Measurements from ENCODE around the gene LDLRAD4. TPM values are rescaled to one million over a fixed set of nuclear protein-coding genes. Genes with fewer than 3 reads are reported as not detected.

LDLRAD4 gene
- total RNA-seq, 1 donor from 2014 or later, result 18.3 TPM

DNA sequence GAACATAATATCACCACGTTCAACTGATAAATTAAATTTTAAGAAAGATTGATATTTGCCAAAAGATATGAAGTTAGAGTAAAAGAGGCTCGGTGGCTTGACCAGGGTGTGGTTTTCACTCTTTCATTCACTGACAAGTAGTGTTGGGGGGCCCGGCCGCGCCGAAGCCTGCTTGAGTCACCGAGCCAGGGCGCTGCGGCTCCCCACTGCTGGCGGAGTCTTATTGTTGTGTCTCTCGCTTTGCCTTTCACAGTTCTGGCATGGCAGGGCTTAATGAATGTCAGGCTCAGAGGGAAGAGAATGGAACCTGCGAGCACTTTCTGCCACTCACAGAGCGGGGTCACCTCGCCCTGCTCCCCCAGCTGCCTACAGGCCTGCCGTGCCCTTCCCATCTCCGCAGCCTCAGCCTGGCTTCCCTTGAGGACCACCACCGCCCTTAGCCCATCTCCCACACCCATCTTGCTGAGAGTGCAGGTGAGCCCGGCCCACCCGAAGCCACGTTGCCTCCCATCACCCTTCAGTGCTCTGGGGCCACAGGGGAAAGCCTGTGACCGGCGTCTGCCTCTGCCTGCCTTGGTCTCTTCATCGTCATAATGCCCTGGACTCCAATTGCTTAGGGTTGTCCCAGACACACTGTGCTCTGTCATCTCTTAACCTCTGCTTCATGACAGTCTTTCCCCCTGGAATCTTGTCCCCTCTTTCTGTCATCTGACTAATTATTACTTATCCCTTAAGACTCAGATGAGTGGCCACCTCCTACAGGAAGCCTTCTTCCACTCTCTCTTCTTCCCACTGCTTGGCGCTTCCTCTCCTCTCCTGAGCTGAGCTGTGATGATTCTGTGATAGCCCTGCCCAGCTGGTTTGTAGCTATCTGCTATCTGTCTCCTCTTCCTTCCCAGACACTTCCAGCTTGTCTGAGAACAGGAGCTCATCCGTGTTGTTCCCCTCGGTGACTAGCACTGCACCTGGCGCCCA, 365.3 kb downstream of the LDLRAD4 start:
- no peak overlapping the region for H3K27ac ChIP-seq (ENCODE audit: low read depth, low read length)
- H3K36me3 ChIP-seq (ENCODE audit: control insufficient read depth in 3 of 3, insufficient read depth in 3 of 3, low read length in 3 of 3), result no peaks in the 10 kb centered on the region
- no peak overlapping the region for H3K9ac ChIP-seq (ENCODE audit: low read depth in 1 of 3, low read length in 3 of 3)
- H3K4me3 ChIP-seq (ENCODE audit: low read length in 3 of 3), result no peak overlapping the region
- no peaks in the 10 kb centered on the region for H3K9me3 ChIP-seq (ENCODE audit: control insufficient read depth in 3 of 3, low read length in 3 of 3)
- no peaks in the 10 kb centered on the region for H3K27me3 ChIP-seq (ENCODE audit: control insufficient read depth in 3 of 3, insufficient read depth in 3 of 3, low read length in 3 of 3)
- peaks cover 3 to 11% (median 7%) of the 10 kb centered on the region in 3 donors for H3K4me1 ChIP-seq (ENCODE audit: control insufficient read depth in 3 of 3, insufficient read depth in 3 of 3, low read length in 3 of 3)

GRCh38 chr18:13584825-13585224, 366.3 kb downstream of the LDLRAD4 start:
- Histone ChIP-seq H3K9me3 (ENCODE audit: control insufficient read depth in 3 of 3, low read length in 3 of 3) (no peaks in the 10 kb centered on the region), H3K4me1 (ENCODE audit: control insufficient read depth in 3 of 3, insufficient read depth in 3 of 3, low read length in 3 of 3) (peaks cover 3 to 10% (median 7%) of the 10 kb centered on the region in 3 donors), H3K27ac (ENCODE audit: low read depth, low read length) (no peak overlapping the region), H3K36me3 (ENCODE audit: control insufficient read depth in 3 of 3, insufficient read depth in 3 of 3, low read length in 3 of 3) (no peaks in the 10 kb centered on the region), H3K4me3 (ENCODE audit: low read length in 3 of 3) (no peak overlapping the region), H3K27me3 (ENCODE audit: control insufficient read depth in 3 of 3, insufficient read depth in 3 of 3, low read length in 3 of 3) (no peaks in the 10 kb centered on the region), H3K9ac (ENCODE audit: low read depth in 1 of 3, low read length in 3 of 3) (no peak overlapping the region)

DNA sequence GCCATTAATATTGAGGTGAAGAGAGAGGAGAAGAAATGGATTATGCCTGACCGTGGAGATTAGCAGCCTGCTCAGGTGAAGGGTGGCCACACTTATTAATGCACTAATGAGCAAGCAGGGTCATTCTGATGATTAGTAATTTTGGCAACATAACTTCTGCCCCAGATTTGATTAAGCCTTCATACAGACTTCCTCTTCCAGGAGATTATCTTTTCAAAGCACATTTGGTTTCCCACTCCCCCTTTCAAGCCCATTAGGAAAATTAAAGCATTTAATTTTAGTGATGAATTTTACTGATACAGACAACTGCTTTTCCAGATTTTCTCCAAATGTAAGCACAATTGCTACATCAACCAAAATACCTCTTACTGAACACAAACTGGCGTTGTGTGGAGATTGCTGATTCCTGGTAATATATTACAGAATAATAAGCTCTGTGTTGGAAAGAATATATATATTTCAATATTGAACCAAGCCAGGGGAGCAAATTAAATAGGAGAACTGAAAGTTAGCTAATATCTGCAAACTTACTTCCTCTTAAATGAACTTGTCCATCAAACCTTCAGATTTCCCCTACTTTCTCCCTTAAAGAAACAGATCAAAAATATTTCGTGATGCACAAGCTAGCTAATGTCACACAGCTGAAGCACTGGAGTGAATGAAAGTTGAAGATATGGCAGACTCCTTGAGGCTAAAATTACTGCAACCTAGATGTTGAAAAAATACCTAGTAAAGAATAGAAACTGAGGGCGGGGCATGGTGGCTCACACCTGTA, 367.0 kb downstream of the LDLRAD4 start:
- Histone ChIP-seq H3K36me3 (ENCODE audit: control insufficient read depth in 3 of 3, insufficient read depth in 3 of 3, low read length in 3 of 3) (no peaks in the 10 kb centered on the region), H3K27me3 (ENCODE audit: control insufficient read depth in 3 of 3, insufficient read depth in 3 of 3, low read length in 3 of 3) (no peaks in the 10 kb centered on the region), H3K9me3 (ENCODE audit: control insufficient read depth in 3 of 3, low read length in 3 of 3) (no peaks in the 10 kb centered on the region), H3K27ac (ENCODE audit: low read depth, low read length) (no peak overlapping the region), H3K9ac (ENCODE audit: low read depth in 1 of 3, low read length in 3 of 3) (no peak overlapping the region), H3K4me3 (ENCODE audit: low read length in 3 of 3) (no peak overlapping the region), H3K4me1 (ENCODE audit: control insufficient read depth in 3 of 3, insufficient read depth in 3 of 3, low read length in 3 of 3) (peaks cover 0 to 3% (median 2%) of the 10 kb centered on the region in 3 donors)

- H3K4me3 ChIP-seq (ENCODE audit: low read length in 3 of 3), result no peak overlapping the region
- H3K9ac ChIP-seq (ENCODE audit: low read depth in 1 of 3, low read length in 3 of 3), result no peak overlapping the region
- H3K36me3 ChIP-seq (ENCODE audit: control insufficient read depth in 3 of 3, insufficient read depth in 3 of 3, low read length in 3 of 3), result no peaks in the 10 kb centered on the region
- H3K4me1 ChIP-seq (ENCODE audit: control insufficient read depth in 3 of 3, insufficient read depth in 3 of 3, low read length in 3 of 3), result peaks cover 0 to 3% (median 0%) of the 10 kb centered on the region in 3 donors
- H3K27ac ChIP-seq (ENCODE audit: low read depth, low read length), result no peak overlapping the region
- H3K27me3 ChIP-seq (ENCODE audit: control insufficient read depth in 3 of 3, insufficient read depth in 3 of 3, low read length in 3 of 3), result no peaks in the 10 kb centered on the region
- no peaks in the 10 kb centered on the region for H3K9me3 ChIP-seq (ENCODE audit: control insufficient read depth in 3 of 3, low read length in 3 of 3)
Observed at GRCh38 chr18:13587001-13587400, 368.4 kb downstream of the LDLRAD4 start.

GRCh38 chr18:13587477-13587876, 368.9 kb downstream of the LDLRAD4 start:
- H3K4me3 ChIP-seq (ENCODE audit: low read length in 3 of 3), result no peak overlapping the region
- peaks cover 0 to 3% (median 0%) of the 10 kb centered on the region in 3 donors for H3K4me1 ChIP-seq (ENCODE audit: control insufficient read depth in 3 of 3, insufficient read depth in 3 of 3, low read length in 3 of 3)
- H3K27me3 ChIP-seq (ENCODE audit: control insufficient read depth in 3 of 3, insufficient read depth in 3 of 3, low read length in 3 of 3), result no peaks in the 10 kb centered on the region
- H3K36me3 ChIP-seq (ENCODE audit: control insufficient read depth in 3 of 3, insufficient read depth in 3 of 3, low read length in 3 of 3), result no peaks in the 10 kb centered on the region
- H3K9ac ChIP-seq (ENCODE audit: low read depth in 1 of 3, low read length in 3 of 3), result no peak overlapping the region
- no peaks in the 10 kb centered on the region for H3K9me3 ChIP-seq (ENCODE audit: control insufficient read depth in 3 of 3, low read length in 3 of 3)
- H3K27ac ChIP-seq (ENCODE audit: low read depth, low read length), result no peak overlapping the region

- Histone ChIP-seq H3K4me1 (ENCODE audit: control insufficient read depth in 3 of 3, insufficient read depth in 3 of 3, low read length in 3 of 3) (peaks cover 0 to 3% (median 0%) of the 10 kb centered on the region in 3 donors), H3K4me3 (ENCODE audit: low read length in 3 of 3) (no peak overlapping the region), H3K36me3 (ENCODE audit: control insufficient read depth in 3 of 3, insufficient read depth in 3 of 3, low read length in 3 of 3) (no peaks in the 10 kb centered on the region)
Observed at GRCh38 chr18:13587937-13588336, 369.4 kb downstream of the LDLRAD4 start.

GRCh38 chr18:13589316-13589715, 370.8 kb downstream of the LDLRAD4 start:
- Histone ChIP-seq H3K9ac (ENCODE audit: low read depth in 1 of 3, low read length in 3 of 3) (no peak overlapping the region), H3K36me3 (ENCODE audit: control insufficient read depth in 3 of 3, insufficient read depth in 3 of 3, low read length in 3 of 3) (no peaks in the 10 kb centered on the region), H3K4me1 (ENCODE audit: control insufficient read depth in 3 of 3, insufficient read depth in 3 of 3, low read length in 3 of 3) (peaks cover 0 to 3% (median 0%) of the 10 kb centered on the region in 3 donors), H3K27ac (ENCODE audit: low read depth, low read length) (no peak overlapping the region), H3K4me3 (ENCODE audit: low read length in 3 of 3) (no peak overlapping the region), H3K9me3 (ENCODE audit: control insufficient read depth in 3 of 3, low read length in 3 of 3) (no peaks in the 10 kb centered on the region), H3K27me3 (ENCODE audit: control insufficient read depth in 3 of 3, insufficient read depth in 3 of 3, low read length in 3 of 3) (no peaks in the 10 kb centered on the region)

More at GRCh38 chr18:13587937-13588336, 369.4 kb downstream of the LDLRAD4 start:
- Histone ChIP-seq H3K27me3 (ENCODE audit: control insufficient read depth in 3 of 3, insufficient read depth in 3 of 3, low read length in 3 of 3) (no peaks in the 10 kb centered on the region), H3K9me3 (ENCODE audit: control insufficient read depth in 3 of 3, low read length in 3 of 3) (no peaks in the 10 kb centered on the region), H3K9ac (ENCODE audit: low read depth in 1 of 3, low read length in 3 of 3) (no peak overlapping the region), H3K27ac (ENCODE audit: low read depth, low read length) (no peak overlapping the region)

DNA sequence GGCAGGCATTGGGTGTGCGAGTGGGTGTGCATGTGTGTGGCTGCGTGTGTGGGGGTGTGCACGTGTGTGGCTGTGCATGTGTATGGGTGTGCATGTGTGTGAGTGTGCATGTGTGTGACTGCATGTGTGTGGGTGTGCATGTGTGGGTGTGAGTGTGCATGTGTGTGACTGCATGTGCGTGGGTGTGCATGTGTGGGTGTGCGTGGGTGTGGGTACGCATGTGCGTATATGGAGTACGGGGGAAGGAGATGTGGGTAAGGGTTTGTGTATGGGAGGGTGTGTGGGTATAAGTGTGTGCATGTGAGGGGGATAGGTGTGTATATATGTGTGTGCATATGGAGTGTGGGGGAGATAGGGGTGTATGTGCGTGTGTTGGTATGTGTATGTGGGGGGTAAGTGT, 371.4 kb downstream of the LDLRAD4 start:
- Histone ChIP-seq H3K4me3 (ENCODE audit: low read length in 3 of 3) (no peak overlapping the region), H3K27ac (ENCODE audit: low read depth, low read length) (no peak overlapping the region), H3K9me3 (ENCODE audit: control insufficient read depth in 3 of 3, low read length in 3 of 3) (no peaks in the 10 kb centered on the region), H3K9ac (ENCODE audit: low read depth in 1 of 3, low read length in 3 of 3) (no peak overlapping the region), H3K27me3 (ENCODE audit: control insufficient read depth in 3 of 3, insufficient read depth in 3 of 3, low read length in 3 of 3) (no peaks in the 10 kb centered on the region), H3K36me3 (ENCODE audit: control insufficient read depth in 3 of 3, insufficient read depth in 3 of 3, low read length in 3 of 3) (no peaks in the 10 kb centered on the region), H3K4me1 (ENCODE audit: control insufficient read depth in 3 of 3, insufficient read depth in 3 of 3, low read length in 3 of 3) (peaks cover 0 to 3% (median 0%) of the 10 kb centered on the region in 3 donors)

DNA sequence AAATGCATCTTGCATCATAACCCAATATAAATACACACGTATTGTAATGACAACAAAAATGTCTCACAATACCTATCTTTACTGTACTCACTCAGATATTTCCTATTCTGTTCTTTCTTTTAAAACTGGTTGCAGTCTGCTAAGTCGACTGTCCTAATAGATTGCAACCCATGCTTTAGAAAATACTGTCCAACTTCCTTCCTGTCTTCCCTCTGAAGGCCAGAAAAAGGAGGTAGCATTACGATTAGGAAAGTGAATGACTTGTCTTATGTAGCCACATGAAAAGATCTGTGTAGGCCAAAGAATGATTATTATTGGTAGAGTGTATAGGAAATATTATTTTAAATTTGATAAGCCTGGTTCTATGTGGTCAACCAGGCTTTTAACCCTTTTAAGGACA, 373.7 kb downstream of the LDLRAD4 start:
- no peaks in the 10 kb centered on the region for H3K27me3 ChIP-seq (ENCODE audit: control insufficient read depth in 3 of 3, insufficient read depth in 3 of 3, low read length in 3 of 3)
- no peaks in the 10 kb centered on the region for H3K36me3 ChIP-seq (ENCODE audit: control insufficient read depth in 3 of 3, insufficient read depth in 3 of 3, low read length in 3 of 3)
- no peak overlapping the region for H3K4me3 ChIP-seq (ENCODE audit: low read length in 3 of 3)
- H3K27ac ChIP-seq (ENCODE audit: low read depth, low read length), result no peak overlapping the region
- H3K9ac ChIP-seq (ENCODE audit: low read depth in 1 of 3, low read length in 3 of 3), result no peak overlapping the region
- H3K4me1 ChIP-seq (ENCODE audit: control insufficient read depth in 3 of 3, insufficient read depth in 3 of 3, low read length in 3 of 3), result no peaks in the 10 kb centered on the region
- peaks cover 0 to 3% (median under 1%) of the 10 kb centered on the region in 3 donors for H3K9me3 ChIP-seq (ENCODE audit: control insufficient read depth in 3 of 3, low read length in 3 of 3)

GRCh38 chr18:13594551-13594950, 376.0 kb downstream of the LDLRAD4 start:
- Histone ChIP-seq H3K9me3 (ENCODE audit: control insufficient read depth in 3 of 3, low read length in 3 of 3) (peaks cover 0 to 3% (median 3%) of the 10 kb centered on the region in 3 donors), H3K27me3 (ENCODE audit: control insufficient read depth in 3 of 3, insufficient read depth in 3 of 3, low read length in 3 of 3) (no peaks in the 10 kb centered on the region), H3K4me1 (ENCODE audit: control insufficient read depth in 3 of 3, insufficient read depth in 3 of 3, low read length in 3 of 3) (no peaks in the 10 kb centered on the region), H3K27ac (ENCODE audit: low read depth, low read length) (no peak overlapping the region), H3K9ac (ENCODE audit: low read depth in 1 of 3, low read length in 3 of 3) (no peak overlapping the region), H3K36me3 (ENCODE audit: control insufficient read depth in 3 of 3, insufficient read depth in 3 of 3, low read length in 3 of 3) (no peaks in the 10 kb centered on the region), H3K4me3 (ENCODE audit: low read length in 3 of 3) (no peak overlapping the region)

All from skeletal muscle tissue (tissue), 4 donors.